Measurements from ENCODE around the gene LHX8.

DNA sequence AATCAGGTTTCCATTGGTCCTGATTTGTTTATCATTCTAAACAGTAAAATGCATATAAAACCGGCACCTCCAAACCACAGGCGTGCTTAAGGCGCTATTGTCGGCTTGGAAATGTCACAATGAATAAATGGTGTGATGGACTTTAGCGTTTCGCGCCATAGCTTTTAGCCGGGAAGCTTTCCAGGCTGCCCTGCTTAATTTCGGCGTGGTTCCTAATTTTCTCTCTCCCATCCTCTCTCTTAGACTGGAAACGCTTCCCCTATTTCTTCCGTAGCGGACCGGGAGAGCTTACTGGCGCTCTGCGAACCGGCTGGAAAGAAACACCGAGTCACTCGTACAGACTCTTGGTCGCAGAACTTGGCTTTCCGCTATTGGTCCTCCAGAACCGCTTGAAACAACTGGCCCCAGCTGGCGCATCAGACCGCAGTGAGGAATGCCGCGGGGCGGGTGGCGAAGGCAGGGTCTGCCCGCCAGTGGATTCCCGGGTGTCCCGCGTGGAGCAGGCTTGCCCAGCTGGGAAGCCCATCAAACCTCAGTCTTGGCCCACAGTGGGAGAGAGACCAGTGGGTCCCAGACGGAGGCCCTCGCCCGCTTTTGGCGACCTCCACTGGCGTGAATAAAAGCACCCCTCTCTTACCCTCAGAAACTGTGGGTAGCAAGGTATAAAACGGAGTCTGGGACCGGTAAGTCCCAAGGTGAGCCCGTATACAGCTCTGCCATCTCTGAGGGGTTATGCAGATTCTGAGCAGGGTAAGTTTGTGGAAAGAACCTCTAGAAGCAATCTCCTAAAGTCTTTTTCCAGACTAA, 4.0 kb upstream of the LHX8 start:
- no peak for TF ChIP-seq POLR2AphosphoS5 (IDR thresholded peaks at IDR 0.05; ENCODE audit: low read depth, low read length)
- TF ChIP-seq TAF1 (IDR thresholded peaks at IDR 0.05; ENCODE audit: borderline replicate concordance, insufficient read depth, low read length): no peak
- TF ChIP-seq, protein P1, sequence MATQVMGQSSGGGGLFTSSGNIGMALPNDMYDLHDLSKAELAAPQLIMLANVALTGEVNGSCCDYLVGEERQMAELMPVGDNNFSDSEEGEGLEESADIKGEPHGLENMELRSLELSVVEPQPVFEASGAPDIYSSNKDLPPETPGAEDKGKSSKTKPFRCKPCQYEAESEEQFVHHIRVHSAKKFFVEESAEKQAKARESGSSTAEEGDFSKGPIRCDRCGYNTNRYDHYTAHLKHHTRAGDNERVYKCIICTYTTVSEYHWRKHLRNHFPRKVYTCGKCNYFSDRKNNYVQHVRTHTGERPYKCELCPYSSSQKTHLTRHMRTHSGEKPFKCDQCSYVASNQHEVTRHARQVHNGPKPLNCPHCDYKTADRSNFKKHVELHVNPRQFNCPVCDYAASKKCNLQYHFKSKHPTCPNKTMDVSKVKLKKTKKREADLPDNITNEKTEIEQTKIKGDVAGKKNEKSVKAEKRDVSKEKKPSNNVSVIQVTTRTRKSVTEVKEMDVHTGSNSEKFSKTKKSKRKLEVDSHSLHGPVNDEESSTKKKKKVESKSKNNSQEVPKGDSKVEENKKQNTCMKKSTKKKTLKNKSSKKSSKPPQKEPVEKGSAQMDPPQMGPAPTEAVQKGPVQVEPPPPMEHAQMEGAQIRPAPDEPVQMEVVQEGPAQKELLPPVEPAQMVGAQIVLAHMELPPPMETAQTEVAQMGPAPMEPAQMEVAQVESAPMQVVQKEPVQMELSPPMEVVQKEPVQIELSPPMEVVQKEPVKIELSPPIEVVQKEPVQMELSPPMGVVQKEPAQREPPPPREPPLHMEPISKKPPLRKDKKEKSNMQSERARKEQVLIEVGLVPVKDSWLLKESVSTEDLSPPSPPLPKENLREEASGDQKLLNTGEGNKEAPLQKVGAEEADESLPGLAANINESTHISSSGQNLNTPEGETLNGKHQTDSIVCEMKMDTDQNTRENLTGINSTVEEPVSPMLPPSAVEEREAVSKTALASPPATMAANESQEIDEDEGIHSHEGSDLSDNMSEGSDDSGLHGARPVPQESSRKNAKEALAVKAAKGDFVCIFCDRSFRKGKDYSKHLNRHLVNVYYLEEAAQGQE (IDR thresholded peaks at IDR 0.05; ENCODE audit: insufficient read depth in 1 of 2, low read depth in 2 of 2, low read length in 2 of 2): no peak

All from PFSK-1 (cell line).